PC-9 (cell line): ENCODE results near the gene NUDC.
"Not testable (repeated sequence)": the region's sequence is repeated elsewhere in the genome, so short reads cannot be mapped to it uniquely, and the experiment has no call there.

Experiments used
- EZH2 ChIP-seq: fragments of 200-600 bp; sonication (generic); IDR thresholded peaks from 2 replicates; pipeline ENCODE4 v1.8.0; 2017; ENCODE audit warnings: antibody characterized with exemption, low read depth
- TF ChIP-seq, protein P1 (sequence below): fragments of 200-600 bp; sonication (generic); conservative IDR thresholded peaks from 2 replicates; pipeline ENCODE4 v1.6.1; 2017; ENCODE audit warnings: mixed run types, antibody characterized with exemption, mild to moderate bottlenecking, moderate library complexity

DNA sequence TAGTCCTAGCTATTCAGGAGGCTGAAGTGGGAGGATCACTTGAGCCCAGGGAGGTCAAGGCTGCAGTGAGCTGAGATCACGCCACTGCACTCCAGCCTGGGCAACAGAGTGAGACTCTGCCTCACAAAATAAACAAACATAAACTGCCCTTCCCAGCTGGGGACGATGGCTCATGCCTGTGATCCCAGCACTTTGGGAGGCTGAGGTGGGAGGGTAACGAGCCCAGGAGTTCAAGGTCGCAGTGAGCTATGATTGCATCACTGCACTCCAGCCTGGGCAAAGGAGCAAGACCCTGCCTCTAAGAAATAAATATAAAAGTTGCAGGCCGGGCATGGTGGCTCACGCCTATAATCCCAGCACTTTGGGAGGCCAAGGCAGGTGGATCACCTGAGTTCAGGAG is 39.9 kb upstream of the NUDC start:
- TF ChIP-seq EZH2, result not testable (repeated sequence)
- TF ChIP-seq, protein P1, sequence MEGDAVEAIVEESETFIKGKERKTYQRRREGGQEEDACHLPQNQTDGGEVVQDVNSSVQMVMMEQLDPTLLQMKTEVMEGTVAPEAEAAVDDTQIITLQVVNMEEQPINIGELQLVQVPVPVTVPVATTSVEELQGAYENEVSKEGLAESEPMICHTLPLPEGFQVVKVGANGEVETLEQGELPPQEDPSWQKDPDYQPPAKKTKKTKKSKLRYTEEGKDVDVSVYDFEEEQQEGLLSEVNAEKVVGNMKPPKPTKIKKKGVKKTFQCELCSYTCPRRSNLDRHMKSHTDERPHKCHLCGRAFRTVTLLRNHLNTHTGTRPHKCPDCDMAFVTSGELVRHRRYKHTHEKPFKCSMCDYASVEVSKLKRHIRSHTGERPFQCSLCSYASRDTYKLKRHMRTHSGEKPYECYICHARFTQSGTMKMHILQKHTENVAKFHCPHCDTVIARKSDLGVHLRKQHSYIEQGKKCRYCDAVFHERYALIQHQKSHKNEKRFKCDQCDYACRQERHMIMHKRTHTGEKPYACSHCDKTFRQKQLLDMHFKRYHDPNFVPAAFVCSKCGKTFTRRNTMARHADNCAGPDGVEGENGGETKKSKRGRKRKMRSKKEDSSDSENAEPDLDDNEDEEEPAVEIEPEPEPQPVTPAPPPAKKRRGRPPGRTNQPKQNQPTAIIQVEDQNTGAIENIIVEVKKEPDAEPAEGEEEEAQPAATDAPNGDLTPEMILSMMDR, result not testable (repeated sequence)
